Uterus (tissue), 4 donors: Measurements from ENCODE around the gene LASP1. TPM values are rescaled to one million over a fixed set of nuclear protein-coding genes. Genes with fewer than 3 reads are reported as not detected.
"Not testable (repeated sequence)": the region's sequence is repeated elsewhere in the genome, so short reads cannot be mapped to it uniquely, and the experiment has no call there.

Source experiments
- DNase-seq, 2 donors: peaks; one replicate each; pipeline ENCODE4 v3.0.0-alpha.2; 2019 to 2020
- H3K27ac ChIP-seq, 2 donors: fragments of 200-600 bp; sonication (generic); 1 replicate in 1 of 2; 2 replicates in 1 of 2; pipeline ENCODE4 v1.5.1; 2016 to 2018
- H3K27me3 ChIP-seq, 2 donors: fragments of 200-600 bp; sonication (generic); one replicate each; pipeline ENCODE4 v1.5.1; 2018 to 2019; ENCODE audit warnings: control low read depth in 1 of 2
- H3K36me3 ChIP-seq, 2 donors: fragments of 200-600 bp; sonication (generic); one replicate each; pipeline ENCODE4 v1.5.1; 2019; ENCODE audit warnings: control low read depth in 1 of 2
- H3K4me1 ChIP-seq, 2 donors: fragments of 200-600 bp; sonication (generic); one replicate each; pipeline ENCODE4 v1.5.1; 2018 to 2019; ENCODE audit warnings: control low read depth in 1 of 2
- H3K4me3 ChIP-seq, 2 donors: fragments of 200-600 bp; sonication (generic); 1 replicate in 1 of 2; 2 replicates in 1 of 2; pipeline ENCODE4 v1.5.1; 2018 to 2019; ENCODE audit warnings: mild to moderate bottlenecking in 1 of 2
- H3K9me3 ChIP-seq, 2 donors: fragments of 200-600 bp; sonication (generic); one replicate each; pipeline ENCODE4 v1.5.1; 2019; ENCODE audit warnings: control low read depth in 1 of 2
- POLR2A ChIP-seq, 2 donors: fragments of 450-650 bp; IDR thresholded peaks; one replicate each; pipeline ENCODE4 v1.6.1; 2016; ENCODE audit warnings: antibody characterized with exemption in 2 of 2, mild to moderate bottlenecking in 1 of 2, moderate library complexity in 1 of 2
- intact Hi-C: fragments of 100-400 bp; cut with DNase I; formaldehyde crosslinking; loops from one replicate; pipeline ENCODE4 v1.15.1; 2023; ENCODE audit warnings: low total_unique reads
- total RNA-seq, 4 donors: library from RNA; depleted of rRNA in 3 of 4; stranded (reverse); fragments of >200 nt in 3 of 4; gene quantifications; one replicate each; pipeline versions ENCODE4 v1.1.0 to v1.2.4, GENCODE V29; 2014 to 2023
- TF ChIP-seq, protein P1 (sequence below), 4 experiments: fragments of 200-600 bp in 2 of 4; fragments of 450-650 bp in 2 of 4; sonication (generic) in 2 of 4; IDR thresholded peaks; one replicate each; pipeline ENCODE4 v1.5.1; 2016 to 2019; ENCODE audit warnings: antibody characterized with exemption in 4 of 4, mild to moderate bottlenecking in 2 of 4, moderate library complexity in 1 of 4
- donor health status: DM: yes; HTN: yes; CAD: no.

LASP1 gene
- total RNA-seq, 4 donors from 2014 or later, result 21.2 to 119 (median 58.2) TPM

- no peaks in the 10 kb centered on the region for H3K4me1 ChIP-seq
- DNase-seq, result no peak
- no peak overlapping the region for H3K4me3 ChIP-seq
- no peaks in the 10 kb centered on the region for H3K36me3 ChIP-seq
- no peak overlapping the region for H3K27ac ChIP-seq
- TF ChIP-seq POLR2A (IDR thresholded peaks at IDR 0.05), result no peak
- TF ChIP-seq, protein P1, sequence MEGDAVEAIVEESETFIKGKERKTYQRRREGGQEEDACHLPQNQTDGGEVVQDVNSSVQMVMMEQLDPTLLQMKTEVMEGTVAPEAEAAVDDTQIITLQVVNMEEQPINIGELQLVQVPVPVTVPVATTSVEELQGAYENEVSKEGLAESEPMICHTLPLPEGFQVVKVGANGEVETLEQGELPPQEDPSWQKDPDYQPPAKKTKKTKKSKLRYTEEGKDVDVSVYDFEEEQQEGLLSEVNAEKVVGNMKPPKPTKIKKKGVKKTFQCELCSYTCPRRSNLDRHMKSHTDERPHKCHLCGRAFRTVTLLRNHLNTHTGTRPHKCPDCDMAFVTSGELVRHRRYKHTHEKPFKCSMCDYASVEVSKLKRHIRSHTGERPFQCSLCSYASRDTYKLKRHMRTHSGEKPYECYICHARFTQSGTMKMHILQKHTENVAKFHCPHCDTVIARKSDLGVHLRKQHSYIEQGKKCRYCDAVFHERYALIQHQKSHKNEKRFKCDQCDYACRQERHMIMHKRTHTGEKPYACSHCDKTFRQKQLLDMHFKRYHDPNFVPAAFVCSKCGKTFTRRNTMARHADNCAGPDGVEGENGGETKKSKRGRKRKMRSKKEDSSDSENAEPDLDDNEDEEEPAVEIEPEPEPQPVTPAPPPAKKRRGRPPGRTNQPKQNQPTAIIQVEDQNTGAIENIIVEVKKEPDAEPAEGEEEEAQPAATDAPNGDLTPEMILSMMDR (IDR thresholded peaks at IDR 0.05), result no peak
- intact Hi-C loops, result no loop called here
- no peaks in the 10 kb centered on the region for H3K27me3 ChIP-seq
- H3K9me3 ChIP-seq, result no peaks in the 10 kb centered on the region
These were observed 73.7 kb downstream of the LASP1 start for GRCh38 chr17:38943607-38944006.

GRCh38 chr17:38947189-38947588 lies 77.3 kb downstream of the LASP1 start:
- Histone ChIP-seq H3K36me3 (no peaks in the 10 kb centered on the region), H3K4me3 (no peak overlapping the region), H3K27me3 (no peaks in the 10 kb centered on the region), H3K27ac (no peak overlapping the region), H3K4me1 (no peaks in the 10 kb centered on the region), H3K9me3 (no peaks in the 10 kb centered on the region)
- TF ChIP-seq POLR2A (IDR thresholded peaks at IDR 0.05), result no peak
- TF ChIP-seq, protein P1 (IDR thresholded peaks at IDR 0.05), result no peak
- intact Hi-C loops, result no loop called here
- no peak for DNase-seq

- H3K9me3 ChIP-seq, DNase-seq, H3K4me1 ChIP-seq, H3K4me3 ChIP-seq, H3K36me3 ChIP-seq, H3K27me3 ChIP-seq, intact Hi-C loops, H3K27ac ChIP-seq: not testable (repeated sequence)
These were observed 83.9 kb downstream of the LASP1 start for GRCh38 chr17:38953800-38954199.

- Histone ChIP-seq H3K27me3 (no peaks in the 10 kb centered on the region), H3K27ac (no peak overlapping the region), H3K36me3 (no peaks in the 10 kb centered on the region), H3K4me3 (no peak overlapping the region), H3K9me3 (no peaks in the 10 kb centered on the region), H3K4me1 (no peaks in the 10 kb centered on the region)
- no peak for TF ChIP-seq POLR2A (IDR thresholded peaks at IDR 0.05)
- TF ChIP-seq, protein P1 (IDR thresholded peaks at IDR 0.05), result no peak
- no peak for DNase-seq
- intact Hi-C loops, result no loop called here
These were observed 88.5 kb downstream of the LASP1 start for GRCh38 chr17:38958326-38958725.

DNA sequence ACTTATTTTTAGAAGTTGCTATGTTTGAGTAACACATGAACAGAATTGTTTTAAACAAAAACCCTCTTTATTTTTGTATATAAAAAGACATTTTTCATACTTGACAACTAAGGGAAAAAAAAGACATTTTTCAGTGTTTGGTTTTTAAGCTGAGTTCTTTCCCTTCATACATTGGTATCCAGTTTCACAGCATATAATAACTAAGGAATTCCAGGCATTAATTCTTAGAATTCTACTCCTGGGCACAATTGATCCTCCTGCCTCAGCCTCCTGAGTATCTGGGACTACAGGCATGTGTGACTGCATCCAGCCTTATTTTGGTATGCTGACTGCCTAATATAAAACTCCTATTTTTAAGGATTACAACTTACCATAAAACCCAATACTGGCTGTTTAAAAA lies 88.9 kb downstream of the LASP1 start:
- no peak for DNase-seq
- no peaks in the 10 kb centered on the region for H3K36me3 ChIP-seq
- intact Hi-C loops, result no loop called here
- no peak overlapping the region for H3K27ac ChIP-seq
- H3K9me3 ChIP-seq, result no peaks in the 10 kb centered on the region
- H3K4me1 ChIP-seq, result no peaks in the 10 kb centered on the region
- H3K4me3 ChIP-seq, result no peak overlapping the region
- no peaks in the 10 kb centered on the region for H3K27me3 ChIP-seq
- TF ChIP-seq POLR2A (IDR thresholded peaks at IDR 0.05), result no peak
- TF ChIP-seq, protein P1 (IDR thresholded peaks at IDR 0.05), result no peak

GRCh38 chr17:38959508-38959907 lies 89.7 kb downstream of the LASP1 start:
- H3K9me3 ChIP-seq, result no peaks in the 10 kb centered on the region
- no peaks in the 10 kb centered on the region for H3K4me1 ChIP-seq
- H3K27me3 ChIP-seq, result no peaks in the 10 kb centered on the region
- intact Hi-C loops, result no loop called here
- H3K4me3 ChIP-seq, result no peak overlapping the region
- no peaks in the 10 kb centered on the region for H3K36me3 ChIP-seq
- TF ChIP-seq, protein P1 (IDR thresholded peaks at IDR 0.05), result no peak
- no peak for TF ChIP-seq POLR2A (IDR thresholded peaks at IDR 0.05)
- no peak for DNase-seq
- no peak overlapping the region for H3K27ac ChIP-seq
